ENCODE measurements around the gene KLHDC7A.
"Not testable (repeated sequence)": the region's sequence is repeated elsewhere in the genome, so short reads cannot be mapped to it uniquely, and the experiment has no call there.

GRCh38 chr1:18462517-18462916, 18.2 kb upstream of the KLHDC7A start:
- TF ChIP-seq, protein P1, sequence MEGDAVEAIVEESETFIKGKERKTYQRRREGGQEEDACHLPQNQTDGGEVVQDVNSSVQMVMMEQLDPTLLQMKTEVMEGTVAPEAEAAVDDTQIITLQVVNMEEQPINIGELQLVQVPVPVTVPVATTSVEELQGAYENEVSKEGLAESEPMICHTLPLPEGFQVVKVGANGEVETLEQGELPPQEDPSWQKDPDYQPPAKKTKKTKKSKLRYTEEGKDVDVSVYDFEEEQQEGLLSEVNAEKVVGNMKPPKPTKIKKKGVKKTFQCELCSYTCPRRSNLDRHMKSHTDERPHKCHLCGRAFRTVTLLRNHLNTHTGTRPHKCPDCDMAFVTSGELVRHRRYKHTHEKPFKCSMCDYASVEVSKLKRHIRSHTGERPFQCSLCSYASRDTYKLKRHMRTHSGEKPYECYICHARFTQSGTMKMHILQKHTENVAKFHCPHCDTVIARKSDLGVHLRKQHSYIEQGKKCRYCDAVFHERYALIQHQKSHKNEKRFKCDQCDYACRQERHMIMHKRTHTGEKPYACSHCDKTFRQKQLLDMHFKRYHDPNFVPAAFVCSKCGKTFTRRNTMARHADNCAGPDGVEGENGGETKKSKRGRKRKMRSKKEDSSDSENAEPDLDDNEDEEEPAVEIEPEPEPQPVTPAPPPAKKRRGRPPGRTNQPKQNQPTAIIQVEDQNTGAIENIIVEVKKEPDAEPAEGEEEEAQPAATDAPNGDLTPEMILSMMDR (IDR thresholded peaks at IDR 0.05): not testable (repeated sequence)
- not testable (repeated sequence) for TF ChIP-seq POLR2A (IDR thresholded peaks at IDR 0.05)

Data from heart left ventricle (tissue), 13 donors.